Lower leg skin (tissue), 3 donors: ENCODE measurements around the gene ALX3.

ENCODE experiments used
- POLR2A ChIP-seq, 2 donors: fragments of 450-650 bp; IDR thresholded peaks; one replicate each; pipeline ENCODE4 v1.6.1; 2016 to 2017; ENCODE audit warnings: antibody characterized with exemption in 2 of 2, mild to moderate bottlenecking in 1 of 2, moderate library complexity in 1 of 2
- TF ChIP-seq, protein P1 (sequence below), 3 donors: fragments of 450-650 bp; IDR thresholded peaks; one replicate each; pipeline ENCODE4 v1.5.1; 2016; ENCODE audit warnings: antibody characterized with exemption in 3 of 3, mild to moderate bottlenecking in 3 of 3, moderate library complexity in 2 of 3

DNA sequence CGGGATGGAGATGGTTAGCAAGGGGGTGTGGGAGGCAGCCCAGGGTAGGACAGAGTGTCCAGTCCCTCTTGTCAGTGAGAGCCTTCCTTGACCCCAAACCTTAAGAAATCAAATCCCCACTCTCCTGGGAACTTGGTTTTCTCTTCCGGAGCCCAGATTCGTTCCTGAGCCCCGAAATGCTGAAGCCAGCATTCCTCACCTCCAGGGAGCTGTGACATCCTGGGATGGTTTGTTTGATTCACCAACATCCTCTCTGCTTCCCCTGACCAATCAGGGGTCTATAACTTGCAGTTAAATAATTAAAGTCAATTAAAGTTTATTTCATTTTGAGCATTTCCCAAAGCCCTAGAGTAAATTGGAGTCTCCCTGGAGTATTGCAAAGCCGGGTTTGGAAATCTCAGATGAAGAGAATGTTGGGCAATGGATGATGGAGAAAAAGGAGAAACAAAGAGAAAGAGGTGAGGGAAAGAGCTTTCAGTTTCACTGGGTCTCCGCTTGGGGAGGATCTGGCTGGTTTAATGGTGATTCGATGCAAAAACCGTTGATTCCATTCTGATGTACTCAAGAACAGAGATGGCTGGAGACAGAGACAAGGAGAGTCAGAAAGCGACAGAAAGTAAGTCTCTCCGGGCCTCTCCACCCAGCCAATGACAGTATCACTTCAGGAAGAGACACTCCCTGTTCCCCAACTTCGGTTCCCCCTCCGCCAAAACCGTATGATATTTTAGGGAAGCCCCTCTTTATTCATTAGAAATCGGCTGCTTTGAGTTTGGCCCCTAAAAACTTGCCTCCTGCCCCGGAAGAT lies 12.8 kb upstream of the ALX3 start:
- TF ChIP-seq, protein P1, sequence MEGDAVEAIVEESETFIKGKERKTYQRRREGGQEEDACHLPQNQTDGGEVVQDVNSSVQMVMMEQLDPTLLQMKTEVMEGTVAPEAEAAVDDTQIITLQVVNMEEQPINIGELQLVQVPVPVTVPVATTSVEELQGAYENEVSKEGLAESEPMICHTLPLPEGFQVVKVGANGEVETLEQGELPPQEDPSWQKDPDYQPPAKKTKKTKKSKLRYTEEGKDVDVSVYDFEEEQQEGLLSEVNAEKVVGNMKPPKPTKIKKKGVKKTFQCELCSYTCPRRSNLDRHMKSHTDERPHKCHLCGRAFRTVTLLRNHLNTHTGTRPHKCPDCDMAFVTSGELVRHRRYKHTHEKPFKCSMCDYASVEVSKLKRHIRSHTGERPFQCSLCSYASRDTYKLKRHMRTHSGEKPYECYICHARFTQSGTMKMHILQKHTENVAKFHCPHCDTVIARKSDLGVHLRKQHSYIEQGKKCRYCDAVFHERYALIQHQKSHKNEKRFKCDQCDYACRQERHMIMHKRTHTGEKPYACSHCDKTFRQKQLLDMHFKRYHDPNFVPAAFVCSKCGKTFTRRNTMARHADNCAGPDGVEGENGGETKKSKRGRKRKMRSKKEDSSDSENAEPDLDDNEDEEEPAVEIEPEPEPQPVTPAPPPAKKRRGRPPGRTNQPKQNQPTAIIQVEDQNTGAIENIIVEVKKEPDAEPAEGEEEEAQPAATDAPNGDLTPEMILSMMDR (IDR thresholded peaks at IDR 0.05): no peak
- no peak for TF ChIP-seq POLR2A (IDR thresholded peaks at IDR 0.05)
